Left lung (tissue), 10 donors: Measurements from ENCODE around the gene NME7. TPM values are rescaled to one million over a fixed set of nuclear protein-coding genes. Genes with fewer than 3 reads are reported as not detected.

ENCODE experiments used
- ATAC-seq: fragments of 200-7000 bp; cut with Tn5 transposase; one replicate; pipeline ENCODE4 v1.9.1; 2020; ENCODE audit warnings: moderate library complexity
- DNase-seq, 4 donors: peaks; one replicate each; pipeline ENCODE4 v3.0.0-alpha.2; 2013 to 2020
- H3K27ac ChIP-seq, 2 donors: fragments of 200-600 bp; sonication (generic) in 1 of 2; one replicate each; pipeline versions ENCODE4 v1.5.0 to v1.8.0; 2020 to 2021
- H3K27me3 ChIP-seq, 2 donors: fragments of 200-600 bp; sonication (generic) in 1 of 2; one replicate each; pipeline versions ENCODE4 v1.5.0 to v1.8.0; 2020 to 2021
- H3K36me3 ChIP-seq, 2 donors: fragments of 200-600 bp; sonication (generic) in 1 of 2; one replicate each; pipeline versions ENCODE4 v1.5.0 to v1.8.0; 2020 to 2021
- H3K4me1 ChIP-seq, 2 donors: fragments of 200-600 bp; one replicate each; pipeline ENCODE4 v1.8.0; 2021
- H3K4me3 ChIP-seq, 2 donors: fragments of 200-600 bp; sonication (generic) in 1 of 2; one replicate each; pipeline versions ENCODE4 v1.5.0 to v1.8.0; 2020 to 2021; ENCODE audit warnings: mild to moderate bottlenecking in 1 of 2
- H3K9me3 ChIP-seq, 2 donors: fragments of 200-600 bp; sonication (generic) in 1 of 2; one replicate each; pipeline versions ENCODE4 v1.5.0 to v1.8.0; 2020 to 2021
- CTCF ChIP-seq, 2 donors: fragments of 200-600 bp; sonication (generic) in 1 of 2; IDR thresholded peaks; one replicate each; pipeline versions ENCODE4 v1.5.0 to v1.8.0; 2021; ENCODE audit warnings: antibody characterized with exemption in 2 of 2
- intact Hi-C, 2 donors: fragments of 100-400 bp; cut with DNase I; formaldehyde crosslinking; loops; one replicate each; pipeline versions ENCODE4 v1.11.2 to v1.14.2; 2022
- polyA plus RNA-seq, 6 donors: library from polyadenylated mRNA; unstranded; fragments of 120-200 nt; gene quantifications; one replicate each; pipeline ENCODE4 v1.2.1, GENCODE V29; 2013; ENCODE audit not compliant: insufficient read length in 6 of 6
- total RNA-seq, 2 donors: library from RNA; stranded (reverse); fragmentation: NEBNext Ultra II Directional; extraction: Animal tissue kit (Norgen Biotek cat#: 25700); gene quantifications; one replicate each; pipeline ENCODE4 v1.2.1, GENCODE V29; 2021
- donor health status: DM: no; HTN: yes; CAD: no.
- donor health status: DM: no; HTN: no; CAD: no.

NME7 gene
- total and polyA plus RNA-seq, 8 donors = 13.6 to 77.6 (median 59.3) TPM

GRCh38 chr1:169161496-169162194 is 206.0 kb downstream of the NME7 start:
- Histone ChIP-seq H3K9me3 (no peaks in the 10 kb centered on the region), H3K36me3 (no peaks in the 10 kb centered on the region), H3K27ac (no peak overlapping the region), H3K27me3 (no peaks in the 10 kb centered on the region), H3K4me1 (no peaks in the 10 kb centered on the region), H3K4me3 (no peak overlapping the region)
- ATAC-seq (no peak), DNase-seq (no peak)
- no peak for TF ChIP-seq CTCF (IDR thresholded peaks at IDR 0.05)
- intact Hi-C loops = no loop called here

GRCh38 chr1:169160845-169161495 is 206.6 kb downstream of the NME7 start:
- H3K27ac ChIP-seq = no peak overlapping the region
- no peaks in the 10 kb centered on the region for H3K27me3 ChIP-seq
- no peak overlapping the region for H3K4me3 ChIP-seq
- TF ChIP-seq CTCF (IDR thresholded peaks at IDR 0.05) = no peak
- no peaks in the 10 kb centered on the region for H3K9me3 ChIP-seq
- no peak for DNase-seq
- no peak for ATAC-seq
- H3K4me1 ChIP-seq = no peaks in the 10 kb centered on the region
- intact Hi-C loops = no loop called here
- no peaks in the 10 kb centered on the region for H3K36me3 ChIP-seq

- Histone ChIP-seq H3K4me3 (no peak overlapping the region), H3K27me3 (no peaks in the 10 kb centered on the region), H3K27ac (no peak overlapping the region), H3K9me3 (no peaks in the 10 kb centered on the region), H3K4me1 (no peaks in the 10 kb centered on the region), H3K36me3 (no peaks in the 10 kb centered on the region)
- ATAC-seq = no peak
- no peak for DNase-seq
- TF ChIP-seq CTCF (IDR thresholded peaks at IDR 0.05) = no peak
- intact Hi-C loops = no loop called here
These were observed 211.0 kb downstream of the NME7 start for GRCh38 chr1:169156580-169156979.

GRCh38 chr1:169155675-169156074 is 211.9 kb downstream of the NME7 start:
- H3K36me3 ChIP-seq = no peaks in the 10 kb centered on the region
- ATAC-seq = no peak
- intact Hi-C loops = no loop called here
- H3K27ac ChIP-seq = no peak overlapping the region
- DNase-seq = no peak
- H3K27me3 ChIP-seq = no peaks in the 10 kb centered on the region
- no peak overlapping the region for H3K4me3 ChIP-seq
- H3K9me3 ChIP-seq = no peaks in the 10 kb centered on the region
- H3K4me1 ChIP-seq = no peaks in the 10 kb centered on the region
- TF ChIP-seq CTCF (IDR thresholded peaks at IDR 0.05) = no peak

- TF ChIP-seq CTCF (IDR thresholded peaks at IDR 0.05) = no peak
- Histone ChIP-seq H3K27ac (no peak overlapping the region), H3K36me3 (no peaks in the 10 kb centered on the region), H3K27me3 (no peaks in the 10 kb centered on the region), H3K4me3 (no peak overlapping the region), H3K4me1 (no peaks in the 10 kb centered on the region), H3K9me3 (no peaks in the 10 kb centered on the region)
- peak in 1 of 4 donors; percentile 58 for DNase-seq
- intact Hi-C loops = no loop called here
- no peak for ATAC-seq
These were observed 216.2 kb downstream of the NME7 start for GRCh38 chr1:169151338-169151837.
